ENCODE data around the gene SLC35F4. TPM values are rescaled to one million over a fixed set of nuclear protein-coding genes. Genes with fewer than 3 reads are reported as not detected.

The SLC35F4 gene
- total RNA-seq, 1 donor from 2014 or later, result 0.37 TPM

DNA sequence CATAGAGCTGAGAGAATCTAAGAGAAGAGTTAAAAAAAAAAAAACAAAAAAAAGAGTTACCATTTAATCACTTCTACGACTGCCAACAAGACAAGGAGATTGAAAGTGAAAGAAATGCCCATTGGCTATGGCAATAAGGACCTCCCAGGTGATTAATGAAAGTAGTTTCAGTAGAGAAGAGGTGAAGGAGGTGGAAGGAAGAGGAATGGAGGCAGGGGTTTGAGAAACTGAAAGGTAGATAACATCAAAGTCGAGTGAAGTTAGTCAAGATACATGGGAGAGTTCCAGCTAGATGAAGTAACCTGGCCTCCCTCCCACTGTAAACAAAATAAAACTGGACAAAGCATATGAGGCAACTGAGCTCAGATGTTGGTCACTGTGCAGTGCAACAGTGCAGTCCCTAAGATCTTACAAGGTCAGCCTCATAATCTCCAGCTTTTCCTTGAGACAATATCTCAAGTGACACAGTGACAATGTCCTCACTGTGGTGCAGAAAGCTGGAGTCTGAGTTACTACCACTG, 254.3 kb downstream of the SLC35F4 start:
- Mint-ChIP-seq H3K36me3 (ENCODE audit: low read depth) (no peaks in the 10 kb centered on the region), H3K27me3 (ENCODE audit: low read depth) (peaks cover 19% of the 10 kb centered on the region), H3K4me3 (no peak overlapping the region), H3K27ac (ENCODE audit: unreplicated experiment) (no peak overlapping the region), H3K4me1 (no peaks in the 10 kb centered on the region), H3K9me3 (no peaks in the 10 kb centered on the region)
- DNase-seq (ENCODE audit: low read depth, low spot score), result no peak
- TF ChIP-seq, protein P1, sequence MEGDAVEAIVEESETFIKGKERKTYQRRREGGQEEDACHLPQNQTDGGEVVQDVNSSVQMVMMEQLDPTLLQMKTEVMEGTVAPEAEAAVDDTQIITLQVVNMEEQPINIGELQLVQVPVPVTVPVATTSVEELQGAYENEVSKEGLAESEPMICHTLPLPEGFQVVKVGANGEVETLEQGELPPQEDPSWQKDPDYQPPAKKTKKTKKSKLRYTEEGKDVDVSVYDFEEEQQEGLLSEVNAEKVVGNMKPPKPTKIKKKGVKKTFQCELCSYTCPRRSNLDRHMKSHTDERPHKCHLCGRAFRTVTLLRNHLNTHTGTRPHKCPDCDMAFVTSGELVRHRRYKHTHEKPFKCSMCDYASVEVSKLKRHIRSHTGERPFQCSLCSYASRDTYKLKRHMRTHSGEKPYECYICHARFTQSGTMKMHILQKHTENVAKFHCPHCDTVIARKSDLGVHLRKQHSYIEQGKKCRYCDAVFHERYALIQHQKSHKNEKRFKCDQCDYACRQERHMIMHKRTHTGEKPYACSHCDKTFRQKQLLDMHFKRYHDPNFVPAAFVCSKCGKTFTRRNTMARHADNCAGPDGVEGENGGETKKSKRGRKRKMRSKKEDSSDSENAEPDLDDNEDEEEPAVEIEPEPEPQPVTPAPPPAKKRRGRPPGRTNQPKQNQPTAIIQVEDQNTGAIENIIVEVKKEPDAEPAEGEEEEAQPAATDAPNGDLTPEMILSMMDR (conservative IDR thresholded peaks at IDR 0.05), result no peak

DNA sequence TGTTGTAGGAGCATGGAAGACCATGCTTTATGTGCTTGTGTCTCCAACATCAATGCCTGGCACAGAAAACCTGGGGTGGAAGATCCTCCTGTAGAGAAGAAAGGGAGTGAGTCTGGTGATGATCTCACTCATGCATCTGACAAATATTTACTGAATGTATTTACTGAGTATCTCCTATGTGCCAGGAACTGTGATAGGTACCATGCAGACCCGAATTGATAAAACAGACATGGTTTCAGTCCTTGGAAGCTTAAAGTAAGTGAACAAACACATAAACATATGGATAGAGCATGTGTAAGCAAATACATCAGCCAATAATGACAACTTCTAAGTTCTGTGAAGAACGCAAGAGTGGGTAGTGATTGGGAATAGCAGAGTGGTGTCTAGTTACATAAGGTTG, 255.3 kb downstream of the SLC35F4 start:
- no peak overlapping the region for H3K27ac Mint-ChIP-seq (ENCODE audit: unreplicated experiment)
- H3K4me1 Mint-ChIP-seq, result no peaks in the 10 kb centered on the region
- H3K36me3 Mint-ChIP-seq (ENCODE audit: low read depth), result no peaks in the 10 kb centered on the region
- H3K9me3 Mint-ChIP-seq, result no peaks in the 10 kb centered on the region
- no peak overlapping the region for H3K4me3 Mint-ChIP-seq
- DNase-seq (ENCODE audit: low read depth, low spot score), result no peak
- TF ChIP-seq, protein P1 (conservative IDR thresholded peaks at IDR 0.05), result no peak
- H3K27me3 Mint-ChIP-seq (ENCODE audit: low read depth), result peaks cover 22% of the 10 kb centered on the region

DNA sequence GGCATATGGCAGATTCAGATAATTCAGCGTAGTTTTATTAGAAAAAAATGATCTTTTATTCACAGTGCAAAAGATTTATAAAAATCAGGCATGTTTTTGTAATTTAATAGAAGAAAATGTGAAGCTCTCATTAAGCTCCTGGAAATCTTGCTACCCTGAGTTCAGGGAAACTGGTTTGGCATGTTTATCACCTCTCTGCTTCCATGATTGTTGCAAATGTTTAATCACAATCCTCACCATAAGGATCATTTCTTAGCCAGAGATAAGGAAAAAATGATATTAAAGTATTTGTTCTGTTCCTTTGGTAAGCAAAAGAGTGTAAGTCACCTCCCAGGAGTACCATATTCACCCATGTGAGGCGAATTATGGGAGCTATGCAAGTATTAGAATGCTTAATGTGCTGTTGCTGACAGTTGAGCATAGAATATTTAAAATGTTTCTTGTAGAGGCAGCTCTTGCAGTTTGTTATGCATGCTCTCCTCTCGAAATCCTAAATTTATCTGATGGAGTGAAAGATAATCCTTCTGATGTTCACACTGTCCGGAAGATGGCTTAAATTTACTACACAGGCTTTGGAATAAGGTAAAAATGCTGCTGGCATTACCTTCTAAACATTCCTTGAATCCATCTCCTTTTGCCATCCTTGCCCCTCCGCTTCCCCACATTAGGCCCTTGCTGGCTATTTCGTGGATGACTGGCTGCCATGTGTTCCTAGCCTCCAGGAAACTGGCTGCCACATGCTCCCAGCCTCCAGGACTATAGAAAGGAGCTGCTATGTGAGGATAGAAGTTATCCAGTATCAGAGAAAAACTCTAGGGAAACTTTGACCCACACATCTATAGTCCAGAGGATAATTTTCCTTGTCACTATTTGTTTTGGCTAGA, 256.5 kb downstream of the SLC35F4 start:
- no peaks in the 10 kb centered on the region for H3K36me3 Mint-ChIP-seq (ENCODE audit: low read depth)
- no peak for DNase-seq (ENCODE audit: low read depth, low spot score)
- no peaks in the 10 kb centered on the region for H3K9me3 Mint-ChIP-seq
- TF ChIP-seq, protein P1 (conservative IDR thresholded peaks at IDR 0.05), result no peak
- no peak overlapping the region for H3K27ac Mint-ChIP-seq (ENCODE audit: unreplicated experiment)
- no peak overlapping the region for H3K4me3 Mint-ChIP-seq
- H3K4me1 Mint-ChIP-seq, result no peaks in the 10 kb centered on the region
- peaks cover 25% of the 10 kb centered on the region for H3K27me3 Mint-ChIP-seq (ENCODE audit: low read depth)

DNA sequence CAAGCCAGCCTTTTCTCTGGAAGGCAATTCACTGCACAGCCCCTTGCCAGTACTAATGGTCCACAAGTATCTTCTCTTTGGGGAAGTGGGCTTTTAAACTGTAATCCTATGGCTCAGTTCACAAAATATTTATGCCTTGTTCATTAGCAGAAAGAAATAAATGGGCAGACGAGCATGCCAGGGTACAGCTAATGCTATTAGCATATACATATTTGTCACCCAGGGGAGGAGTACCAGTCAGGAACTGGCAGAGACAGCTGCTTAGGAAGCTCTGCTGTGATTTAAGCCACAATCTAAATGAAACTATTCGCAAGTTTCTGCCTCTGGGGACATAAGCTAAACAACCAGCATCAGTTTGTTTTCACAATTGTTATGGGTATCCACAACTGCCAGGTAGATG, 258.8 kb downstream of the SLC35F4 start:
- no peaks in the 10 kb centered on the region for H3K36me3 Mint-ChIP-seq (ENCODE audit: low read depth)
- H3K27ac Mint-ChIP-seq (ENCODE audit: unreplicated experiment), result no peak overlapping the region
- TF ChIP-seq, protein P1 (conservative IDR thresholded peaks at IDR 0.05), result no peak
- no peaks in the 10 kb centered on the region for H3K9me3 Mint-ChIP-seq
- H3K27me3 Mint-ChIP-seq (ENCODE audit: low read depth), result peaks cover 31% of the 10 kb centered on the region
- H3K4me3 Mint-ChIP-seq, result no peak overlapping the region
- no peaks in the 10 kb centered on the region for H3K4me1 Mint-ChIP-seq
- no peak for DNase-seq (ENCODE audit: low read depth, low spot score)

DNA sequence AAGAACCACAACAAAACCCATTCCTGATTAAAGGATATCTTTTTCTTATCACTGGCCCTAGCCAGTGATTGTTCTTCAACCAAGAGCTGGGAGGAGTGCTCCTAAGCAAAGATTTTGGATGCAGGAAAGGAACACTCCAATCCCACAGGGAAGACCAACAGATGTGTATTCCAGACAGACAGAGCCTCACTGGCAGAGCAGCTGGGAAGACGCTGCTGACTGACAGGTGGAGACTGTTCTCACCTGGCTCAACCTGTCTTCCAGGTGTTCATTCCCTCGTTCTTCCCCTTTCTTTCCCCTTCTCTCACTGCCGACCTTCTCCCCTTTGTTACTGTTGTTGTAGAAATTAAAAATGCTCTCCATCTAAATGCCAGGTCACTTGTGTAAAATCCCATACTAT, 282.5 kb downstream of the SLC35F4 start:
- Mint-ChIP-seq H3K27me3 (ENCODE audit: low read depth) (no peaks in the 10 kb centered on the region), H3K27ac (ENCODE audit: unreplicated experiment) (no peak overlapping the region), H3K9me3 (peaks cover 9% of the 10 kb centered on the region), H3K4me1 (peaks cover 6% of the 10 kb centered on the region), H3K36me3 (ENCODE audit: low read depth) (no peaks in the 10 kb centered on the region), H3K4me3 (no peak overlapping the region)
- TF ChIP-seq, protein P1 (conservative IDR thresholded peaks at IDR 0.05), result no peak
- no peak for DNase-seq (ENCODE audit: low read depth, low spot score)

Data from neural crest cell (in vitro differentiated cells).